IPS-15b (cell line): ENCODE measurements around the gene TMEM14B.
"Not testable (repeated sequence)": the region's sequence is repeated elsewhere in the genome, so short reads cannot be mapped to it uniquely, and the experiment has no call there.

Experiments used
- H3K27me3 ChIP-seq: one replicate; pipeline ENCODE4 v1.6.1; 2013; ENCODE audit warnings: low read length; ENCODE audit not compliant: control insufficient read depth, insufficient read depth
- H3K36me3 ChIP-seq: one replicate; pipeline ENCODE4 v1.6.1; 2013; ENCODE audit warnings: low read length; ENCODE audit not compliant: control insufficient read depth, insufficient read depth
- H3K4me1 ChIP-seq: one replicate; pipeline ENCODE4 v1.6.1; 2013; ENCODE audit warnings: mild to moderate bottlenecking, low read length; ENCODE audit not compliant: control insufficient read depth, insufficient read depth
- H3K4me3 ChIP-seq: one replicate; pipeline ENCODE4 v1.5.1; 2013; ENCODE audit warnings: low read depth, low read length
- H3K9ac ChIP-seq: one replicate; pipeline ENCODE4 v1.6.1; 2013; ENCODE audit warnings: low read depth, mild to moderate bottlenecking, low read length
- H3K9me3 ChIP-seq: one replicate; pipeline ENCODE4 v1.6.1; 2013; ENCODE audit warnings: mild to moderate bottlenecking, low read length; ENCODE audit not compliant: control insufficient read depth, insufficient read depth

TMEM14B gene

DNA sequence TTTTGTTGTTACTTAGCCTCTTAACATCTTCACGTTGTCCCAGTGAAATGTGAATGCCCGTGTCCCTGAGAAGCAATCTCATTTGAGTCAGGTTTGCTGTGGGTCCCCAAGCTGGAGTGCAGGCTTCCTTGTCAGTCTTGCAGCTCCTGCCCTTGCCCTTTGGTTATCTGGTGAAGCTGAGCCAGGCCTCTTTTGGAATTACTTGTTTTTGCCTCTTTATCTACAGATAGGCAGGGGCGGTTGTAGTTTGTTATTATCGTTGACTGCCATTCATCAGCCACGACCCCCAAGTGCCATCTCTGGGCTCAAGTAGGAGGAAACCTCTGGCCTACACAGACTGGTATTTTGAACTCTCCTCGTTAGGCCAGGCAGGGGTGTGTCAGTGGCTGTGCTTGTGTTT lies 22.6 kb upstream of the TMEM14B start:
- peak overlapping the region; percentile 9 for H3K9ac ChIP-seq
- peaks cover 21% of the 10 kb centered on the region for H3K36me3 ChIP-seq
- H3K9me3 ChIP-seq: no peaks in the 10 kb centered on the region
- H3K4me1 ChIP-seq: peaks cover 5% of the 10 kb centered on the region
- no peaks in the 10 kb centered on the region for H3K27me3 ChIP-seq
- peak overlapping the region; percentile 2 for H3K4me3 ChIP-seq

DNA sequence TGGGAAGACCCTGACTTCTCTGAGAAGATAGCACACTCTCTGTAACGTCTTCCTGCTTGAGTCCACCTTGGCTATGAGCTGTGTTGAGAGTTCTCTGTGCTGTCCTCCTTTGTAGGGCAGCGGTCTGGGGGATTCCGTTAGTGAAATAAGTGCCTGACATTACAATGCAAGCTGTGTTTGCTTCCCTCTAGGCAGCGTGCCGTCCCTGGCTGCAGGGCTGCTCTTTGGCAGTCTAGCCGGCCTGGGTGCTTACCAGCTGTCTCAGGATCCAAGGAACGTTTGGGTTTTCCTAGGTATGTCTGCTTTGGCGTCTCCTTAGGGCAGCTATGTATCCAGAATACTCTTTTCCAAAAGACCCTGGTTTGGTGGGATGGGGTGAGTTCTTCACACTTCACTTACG lies 21.9 kb upstream of the TMEM14B start:
- Histone ChIP-seq H3K9me3 (no peaks in the 10 kb centered on the region), H3K36me3 (peaks cover 21% of the 10 kb centered on the region), H3K9ac (no peak overlapping the region), H3K4me1 (peaks cover 5% of the 10 kb centered on the region), H3K4me3 (no peak overlapping the region), H3K27me3 (no peaks in the 10 kb centered on the region)

DNA sequence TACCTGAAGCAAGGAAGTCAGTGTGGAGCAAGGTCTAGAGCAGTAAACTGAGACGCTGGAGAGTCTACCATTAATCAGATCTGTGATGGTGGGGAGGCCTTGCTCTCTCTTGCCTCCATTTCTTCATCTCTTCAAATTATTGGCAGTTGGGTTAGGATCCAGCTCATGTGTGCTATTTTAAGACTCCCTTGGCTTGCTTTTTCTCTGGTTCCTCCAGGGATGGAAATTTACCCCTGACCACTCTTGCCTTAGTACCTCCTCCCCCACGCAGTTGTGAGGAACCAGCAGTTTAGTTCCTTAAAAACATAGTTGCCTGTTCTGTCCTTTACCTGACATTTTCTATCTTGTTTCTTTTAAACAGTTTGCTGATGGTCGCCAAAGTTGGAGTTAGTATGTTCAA lies 17.4 kb upstream of the TMEM14B start:
- H3K4me3 ChIP-seq: no peak overlapping the region
- H3K36me3 ChIP-seq: peaks cover 28% of the 10 kb centered on the region
- H3K27me3 ChIP-seq: no peaks in the 10 kb centered on the region
- H3K9ac ChIP-seq: no peak overlapping the region
- H3K4me1 ChIP-seq: no peaks in the 10 kb centered on the region
- H3K9me3 ChIP-seq: no peaks in the 10 kb centered on the region

DNA sequence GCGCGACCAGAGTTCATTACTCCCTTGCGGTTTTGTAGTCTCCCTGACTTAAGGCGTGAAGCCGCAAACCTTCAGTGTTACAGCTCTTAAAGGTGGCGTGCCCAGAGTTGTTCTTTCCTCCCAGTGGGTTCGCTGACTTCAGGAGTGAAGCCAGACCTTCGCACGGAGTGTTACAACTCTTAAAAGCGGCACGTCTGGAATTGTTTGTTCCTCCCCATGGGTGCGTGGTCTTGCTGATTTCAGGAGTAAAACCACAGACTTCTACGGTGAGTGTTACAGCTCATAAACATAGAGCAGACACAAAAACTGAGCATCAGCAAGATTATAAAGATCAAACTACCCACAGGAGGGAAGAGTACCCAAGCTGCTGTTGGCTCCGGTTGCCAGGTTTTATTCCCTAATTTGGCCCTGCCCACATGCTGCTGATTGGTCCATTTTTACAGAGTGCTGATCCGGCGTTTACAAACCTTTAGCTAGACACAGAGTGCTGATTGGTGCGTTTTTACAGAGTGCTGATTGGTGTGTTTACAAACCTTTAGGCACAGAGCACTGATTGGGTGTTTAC lies 14.4 kb upstream of the TMEM14B start:
- Histone ChIP-seq H3K9me3 (no peaks in the 10 kb centered on the region), H3K4me3 (no peak overlapping the region), H3K27me3 (no peaks in the 10 kb centered on the region), H3K4me1 (no peaks in the 10 kb centered on the region), H3K9ac (no peak overlapping the region), H3K36me3 (peaks cover 16% of the 10 kb centered on the region)

DNA sequence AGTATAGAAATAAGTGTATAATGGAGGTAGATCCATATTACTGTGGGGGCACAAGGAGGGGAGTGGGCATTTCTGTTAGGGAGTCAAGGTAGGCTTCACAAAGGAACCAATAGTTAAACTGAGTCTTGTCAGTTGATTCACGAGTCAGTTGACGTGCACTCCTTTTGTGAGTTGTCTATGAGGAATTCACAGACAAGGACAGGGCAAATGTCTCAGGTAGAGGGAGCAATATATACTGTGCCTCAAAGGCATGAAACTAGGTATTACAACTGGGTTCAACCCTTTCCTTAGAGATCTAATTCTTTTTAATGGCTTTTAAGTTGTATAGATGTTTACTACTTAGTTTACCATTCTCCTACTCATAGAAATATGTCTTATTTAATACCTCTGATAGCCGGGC lies 13.7 kb upstream of the TMEM14B start:
- no peaks in the 10 kb centered on the region for H3K27me3 ChIP-seq
- H3K4me3 ChIP-seq: no peak overlapping the region
- H3K36me3 ChIP-seq: peaks cover 16% of the 10 kb centered on the region

DNA sequence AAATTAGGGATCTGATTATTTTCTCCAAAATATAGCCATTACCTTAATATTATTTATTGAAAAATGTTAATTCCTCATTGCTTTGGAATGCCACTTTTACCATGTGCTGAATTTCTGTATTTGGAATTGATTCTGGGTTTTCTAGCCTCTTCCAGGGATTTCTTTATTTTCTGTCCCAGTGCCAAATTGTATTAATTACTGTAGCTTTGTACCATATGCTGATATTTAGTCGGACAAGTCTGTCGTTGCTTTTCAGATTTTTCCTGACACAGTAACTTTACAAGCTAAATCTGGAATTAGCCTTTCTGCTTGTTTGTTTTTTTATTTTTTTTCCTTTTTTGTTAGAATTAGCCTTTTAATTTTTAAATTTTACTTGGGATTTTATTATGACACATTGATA lies 10.9 kb upstream of the TMEM14B start:
- Histone ChIP-seq H3K36me3 (peaks cover 9% of the 10 kb centered on the region), H3K9ac (no peak overlapping the region), H3K9me3 (no peaks in the 10 kb centered on the region), H3K4me3 (no peak overlapping the region), H3K4me1 (no peaks in the 10 kb centered on the region), H3K27me3 (no peaks in the 10 kb centered on the region)

More for the DNA sequence above, 13.7 kb upstream of the TMEM14B start:
- H3K9me3 ChIP-seq: no peaks in the 10 kb centered on the region
- no peak overlapping the region for H3K9ac ChIP-seq
- H3K4me1 ChIP-seq: no peaks in the 10 kb centered on the region

DNA sequence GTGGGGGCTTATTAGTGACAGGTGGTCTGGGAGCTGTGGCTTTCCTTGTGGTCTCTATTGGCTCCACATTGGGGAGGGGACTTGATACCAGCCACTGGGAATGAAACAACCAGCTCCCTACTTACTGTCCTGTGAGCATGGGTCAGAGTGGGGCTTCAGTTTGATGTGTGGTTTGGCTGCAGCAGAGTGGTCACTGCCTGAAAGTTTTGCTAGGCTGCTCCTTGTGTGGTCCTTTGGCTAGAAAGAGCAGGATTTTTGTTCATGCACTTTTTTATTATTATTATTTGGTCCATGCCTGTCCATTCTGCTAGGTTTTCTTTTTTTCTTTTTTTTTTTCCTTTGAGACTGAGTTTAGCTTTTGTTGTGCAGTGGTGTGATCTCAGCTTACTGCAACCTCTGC lies 7.5 kb upstream of the TMEM14B start:
- Histone ChIP-seq H3K4me3 (no peak overlapping the region), H3K9ac (no peak overlapping the region), H3K27me3 (no peaks in the 10 kb centered on the region)

DNA sequence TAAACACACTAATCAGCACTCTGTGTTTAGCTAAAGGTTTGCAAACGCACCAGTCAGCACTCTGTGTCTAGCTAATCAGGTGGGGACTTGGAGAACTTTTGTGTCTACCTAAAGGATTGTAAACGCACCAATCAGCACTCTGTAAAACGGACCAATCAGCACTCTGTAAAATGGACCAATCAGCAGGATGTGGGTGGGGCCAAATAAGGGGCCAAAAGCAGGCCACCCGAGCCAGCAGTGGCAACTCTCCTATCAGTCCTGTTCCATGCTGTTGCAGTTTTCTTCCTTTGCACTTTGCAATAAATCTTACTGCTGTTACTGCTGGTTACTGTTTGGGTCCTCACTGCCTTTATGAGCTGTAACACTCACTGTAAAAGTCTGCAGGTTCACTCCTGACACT lies 6.0 kb upstream of the TMEM14B start:
- not testable (repeated sequence) for H3K9me3 ChIP-seq, H3K36me3 ChIP-seq, H3K27me3 ChIP-seq, H3K9ac ChIP-seq, H3K4me1 ChIP-seq, H3K4me3 ChIP-seq

More for the DNA sequence above, 7.5 kb upstream of the TMEM14B start:
- Histone ChIP-seq H3K9me3 (no peaks in the 10 kb centered on the region), H3K36me3 (no peaks in the 10 kb centered on the region), H3K4me1 (peaks cover 5% of the 10 kb centered on the region)

DNA sequence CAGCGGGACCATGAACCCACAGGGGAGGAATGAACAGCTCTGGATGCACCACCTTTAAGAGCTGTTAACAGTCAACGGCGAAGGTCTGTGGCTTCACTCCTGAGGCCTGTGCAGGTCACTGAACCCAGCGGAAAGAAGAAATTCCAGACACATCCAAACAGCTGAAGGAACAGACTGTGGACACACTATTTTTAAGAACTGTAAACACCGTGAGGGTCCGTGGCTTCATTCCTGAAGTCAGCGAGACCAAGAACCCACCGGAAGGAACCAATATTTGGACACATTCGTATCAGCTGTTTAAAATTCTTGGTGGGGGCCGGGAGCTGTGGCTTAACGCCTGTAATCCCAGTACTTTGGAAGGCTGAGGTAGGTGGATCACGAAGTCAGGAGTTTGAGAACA lies 5.4 kb upstream of the TMEM14B start:
- H3K36me3 ChIP-seq: no peaks in the 10 kb centered on the region
- no peak overlapping the region for H3K4me3 ChIP-seq
- no peaks in the 10 kb centered on the region for H3K9me3 ChIP-seq
- H3K27me3 ChIP-seq: no peaks in the 10 kb centered on the region
- H3K4me1 ChIP-seq: peaks cover 12% of the 10 kb centered on the region
- H3K9ac ChIP-seq: no peak overlapping the region

DNA sequence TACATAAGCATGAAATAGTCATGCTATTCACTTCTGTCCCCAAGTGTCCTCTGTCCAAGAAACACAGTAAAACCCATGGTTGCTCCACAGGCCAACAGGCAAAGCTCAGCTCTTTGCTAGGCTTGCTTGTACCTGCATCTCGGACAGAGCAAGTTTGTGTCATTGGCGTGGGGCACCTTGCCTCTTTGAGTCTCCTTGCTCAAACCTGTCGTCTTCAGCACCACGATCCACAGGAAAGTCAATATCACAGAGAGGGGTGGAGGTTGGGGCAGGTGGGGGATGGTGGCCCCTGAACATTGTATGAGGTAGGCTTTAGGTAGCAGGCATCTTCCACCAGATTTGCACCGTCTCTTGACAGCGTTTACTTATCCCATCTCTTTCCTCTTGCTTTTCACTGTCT lies 4.1 kb upstream of the TMEM14B start:
- H3K9me3 ChIP-seq: no peaks in the 10 kb centered on the region
- no peaks in the 10 kb centered on the region for H3K36me3 ChIP-seq
- no peak overlapping the region for H3K9ac ChIP-seq
- no peak overlapping the region for H3K4me3 ChIP-seq
- H3K27me3 ChIP-seq: no peaks in the 10 kb centered on the region
- H3K4me1 ChIP-seq: peaks cover 14% of the 10 kb centered on the region

DNA sequence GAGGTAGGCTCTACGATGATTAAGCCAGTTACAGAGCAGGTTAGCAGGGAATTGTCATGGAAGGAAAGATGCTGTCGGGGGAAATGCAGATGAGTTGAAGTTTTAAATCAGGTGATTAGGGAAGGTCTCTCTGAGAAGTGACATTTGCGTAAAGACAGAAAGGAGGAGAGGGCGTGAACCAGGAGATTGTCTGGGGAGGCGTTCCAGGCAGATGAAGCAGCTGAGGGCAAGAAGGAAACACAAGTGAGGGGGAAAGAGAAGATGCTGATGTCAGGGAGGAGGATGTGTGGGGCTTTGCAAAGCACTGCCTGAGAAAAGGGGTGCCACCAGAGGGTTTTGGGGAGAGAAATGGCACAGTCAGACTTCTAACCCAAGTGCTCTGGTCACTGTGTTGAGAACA lies 2.5 kb upstream of the TMEM14B start:
- H3K9ac ChIP-seq: no peak overlapping the region
- H3K27me3 ChIP-seq: no peaks in the 10 kb centered on the region
- no peak overlapping the region for H3K4me3 ChIP-seq
- no peaks in the 10 kb centered on the region for H3K36me3 ChIP-seq
- peaks cover 16% of the 10 kb centered on the region for H3K4me1 ChIP-seq
- H3K9me3 ChIP-seq: no peaks in the 10 kb centered on the region

DNA sequence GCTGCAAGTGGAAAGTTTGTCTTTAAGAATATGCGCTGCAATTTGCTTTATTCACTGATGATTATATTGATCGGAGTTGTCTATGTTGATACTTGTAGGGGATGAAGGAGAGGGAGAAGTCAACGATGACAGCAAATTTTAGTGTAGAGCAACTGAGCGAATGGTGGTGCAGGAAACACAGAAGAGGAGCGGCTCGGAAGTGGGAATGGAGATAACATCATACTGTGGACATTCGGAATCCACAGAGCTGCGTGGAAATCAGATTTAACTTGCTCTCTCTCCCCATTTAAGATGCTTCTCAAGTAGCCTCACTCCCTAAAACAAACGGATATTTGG lies 722 bp upstream of the TMEM14B start:
- Histone ChIP-seq H3K4me1 (peaks cover 16% of the 10 kb centered on the region), H3K27me3 (no peaks in the 10 kb centered on the region), H3K9me3 (no peaks in the 10 kb centered on the region), H3K4me3 (peak overlapping the region; percentile 43), H3K9ac (no peak overlapping the region), H3K36me3 (peaks cover 4% of the 10 kb centered on the region)

DNA sequence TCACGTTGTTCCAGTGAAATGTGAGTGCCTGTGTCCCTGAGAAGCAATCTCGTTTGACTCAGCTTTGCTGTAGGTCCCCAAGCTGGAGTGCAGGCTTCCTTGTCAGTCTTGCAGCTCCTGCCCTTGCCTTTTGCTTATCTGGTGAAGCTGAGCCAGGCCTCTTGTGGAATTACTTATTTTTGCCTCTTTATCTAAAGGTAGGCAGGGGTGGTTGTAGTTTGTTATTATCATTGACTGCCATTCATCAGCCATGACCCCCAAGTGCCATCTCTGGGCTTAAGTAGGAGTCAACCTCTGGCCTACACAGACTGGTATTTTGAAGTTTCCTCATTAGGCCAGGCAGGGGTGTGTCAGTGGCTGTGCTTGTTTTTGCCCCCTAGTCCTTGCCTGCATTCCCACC lies 2.1 kb downstream of the TMEM14B start:
- peak overlapping the region; percentile 26 for H3K9ac ChIP-seq
- H3K4me1 ChIP-seq: peaks cover 15% of the 10 kb centered on the region
- H3K4me3 ChIP-seq: no peak overlapping the region

More for the DNA sequence above, 2.1 kb downstream of the TMEM14B start:
- Histone ChIP-seq H3K27me3 (no peaks in the 10 kb centered on the region), H3K9me3 (no peaks in the 10 kb centered on the region), H3K36me3 (peaks cover 8% of the 10 kb centered on the region)
